Duodenal mucosa (tissue), 2 donors: ENCODE data around the gene SS18.

Experiments
- H3K27ac ChIP-seq: one replicate; pipeline ENCODE4 v1.7.0; 2013; ENCODE audit warnings: low read depth, low read length
- H3K27me3 ChIP-seq, 2 donors: one replicate each; pipeline ENCODE4 v1.7.0; 2013; ENCODE audit warnings: low read length in 2 of 2, control low read depth in 1 of 2; ENCODE audit not compliant: insufficient read depth in 2 of 2, control insufficient read depth in 1 of 2
- H3K36me3 ChIP-seq, 2 donors: one replicate each; pipeline ENCODE4 v1.7.0; 2013; ENCODE audit warnings: low read length in 2 of 2, control low read depth in 1 of 2; ENCODE audit not compliant: insufficient read depth in 2 of 2, control insufficient read depth in 1 of 2
- H3K4me1 ChIP-seq, 2 donors: one replicate each; pipeline ENCODE4 v1.7.0; 2013; ENCODE audit warnings: low read length in 2 of 2, control low read depth in 1 of 2; ENCODE audit not compliant: insufficient read depth in 2 of 2, control insufficient read depth in 1 of 2
- H3K4me3 ChIP-seq, 2 donors: one replicate each; pipeline ENCODE4 v1.7.0; 2013; ENCODE audit warnings: low read length in 2 of 2, low read depth in 1 of 2
- H3K9ac ChIP-seq, 2 donors: one replicate each; pipeline ENCODE4 v1.7.0; 2013; ENCODE audit warnings: low read length in 2 of 2, low read depth in 1 of 2
- H3K9me3 ChIP-seq, 2 donors: one replicate each; pipeline ENCODE4 v1.7.0; 2013; ENCODE audit warnings: low read length in 2 of 2, control low read depth in 1 of 2; ENCODE audit not compliant: control insufficient read depth in 1 of 2

Gene SS18

DNA sequence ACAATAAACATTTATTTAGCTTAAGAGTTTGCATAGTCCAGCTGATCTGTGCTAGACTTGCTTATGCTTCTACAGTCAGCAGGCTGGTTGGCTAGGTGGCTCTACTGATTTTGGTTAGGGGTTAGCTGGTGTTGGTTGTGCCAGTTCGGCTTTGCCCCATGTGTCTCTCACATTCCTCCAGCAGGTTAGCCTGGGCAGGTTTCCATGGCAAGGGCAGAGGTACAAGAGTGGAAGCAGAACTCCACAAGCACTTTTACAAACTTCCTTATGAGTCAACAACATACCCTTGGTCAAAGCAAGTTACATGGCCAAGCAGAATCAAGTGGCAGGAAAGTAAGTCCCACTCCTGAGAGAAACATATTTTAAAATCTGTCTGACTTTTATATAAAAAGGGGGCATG, 82.3 kb downstream of the SS18 start:
- no peak overlapping the region for H3K4me3 ChIP-seq
- H3K36me3 ChIP-seq = no peaks in the 10 kb centered on the region
- H3K4me1 ChIP-seq = no peaks in the 10 kb centered on the region
- no peak overlapping the region for H3K9ac ChIP-seq
- no peak overlapping the region for H3K27ac ChIP-seq
- no peaks in the 10 kb centered on the region for H3K27me3 ChIP-seq
- H3K9me3 ChIP-seq = no peaks in the 10 kb centered on the region

DNA sequence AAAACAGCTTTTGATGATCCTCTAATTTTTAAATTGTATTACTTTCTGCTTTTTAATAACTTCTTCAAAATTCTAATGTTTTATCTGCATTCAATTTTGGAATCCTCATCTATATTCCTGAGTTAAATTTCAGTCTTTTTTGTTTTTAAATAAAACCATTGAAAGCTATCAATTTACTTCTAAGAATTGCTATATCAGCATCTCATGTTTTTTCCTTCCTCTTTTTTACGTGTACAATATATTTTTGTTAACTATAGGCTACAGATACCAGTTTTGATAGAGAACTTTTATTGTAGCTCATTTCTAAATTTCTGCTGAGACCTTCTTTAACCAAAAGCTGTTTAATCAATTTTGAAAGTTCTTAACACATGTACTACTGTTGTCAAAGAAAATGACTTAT, 84.5 kb downstream of the SS18 start:
- no peaks in the 10 kb centered on the region for H3K36me3 ChIP-seq
- H3K9me3 ChIP-seq = no peaks in the 10 kb centered on the region
- H3K4me3 ChIP-seq = no peak overlapping the region
- no peaks in the 10 kb centered on the region for H3K27me3 ChIP-seq
- H3K27ac ChIP-seq = no peak overlapping the region
- H3K4me1 ChIP-seq = no peaks in the 10 kb centered on the region
- H3K9ac ChIP-seq = no peak overlapping the region

DNA sequence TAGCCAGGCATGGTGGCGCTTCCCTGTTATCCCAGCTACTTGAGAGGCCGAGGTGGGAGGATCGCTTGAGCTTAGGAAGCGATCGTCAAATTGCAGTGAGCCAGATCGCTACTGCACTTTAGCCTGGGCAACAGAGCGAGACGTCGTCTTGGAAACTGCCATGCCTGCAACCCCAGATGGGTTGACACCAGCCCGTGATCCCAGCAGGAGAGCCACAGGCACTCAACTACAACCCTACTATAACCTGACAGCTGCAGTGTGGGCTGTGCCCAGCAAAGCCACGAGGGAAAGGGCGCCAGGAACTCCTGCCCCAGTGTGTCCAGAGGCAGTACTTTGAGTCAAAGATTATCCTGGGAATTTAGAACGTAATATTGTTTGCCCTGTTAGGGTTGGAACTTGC, 85.6 kb downstream of the SS18 start:
- H3K4me3 ChIP-seq = no peak overlapping the region
- no peaks in the 10 kb centered on the region for H3K36me3 ChIP-seq
- H3K27me3 ChIP-seq = no peaks in the 10 kb centered on the region
- no peaks in the 10 kb centered on the region for H3K4me1 ChIP-seq
- no peaks in the 10 kb centered on the region for H3K9me3 ChIP-seq
- no peak overlapping the region for H3K27ac ChIP-seq
- H3K9ac ChIP-seq = no peak overlapping the region

DNA sequence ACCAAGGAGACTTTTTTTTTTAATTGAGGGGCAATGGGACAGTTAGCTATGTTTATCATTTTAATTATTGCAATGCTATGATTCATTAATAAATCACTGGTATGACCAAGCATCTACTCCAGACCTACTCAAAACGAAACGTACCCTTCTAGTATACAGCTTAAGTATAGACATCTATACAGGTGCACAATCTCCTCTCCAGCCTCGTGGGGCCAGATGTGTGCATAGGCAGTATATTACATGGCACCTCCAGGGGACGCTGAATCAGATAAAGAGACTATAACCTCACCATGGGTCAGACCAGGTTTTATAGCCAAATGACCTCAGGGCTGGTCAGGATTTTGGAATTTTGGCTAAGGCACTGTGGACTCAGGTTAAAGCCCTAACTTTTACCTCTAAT, 86.6 kb downstream of the SS18 start:
- Histone ChIP-seq H3K27ac (no peak overlapping the region), H3K9me3 (no peaks in the 10 kb centered on the region), H3K4me3 (no peak overlapping the region), H3K36me3 (no peaks in the 10 kb centered on the region), H3K27me3 (no peaks in the 10 kb centered on the region), H3K9ac (no peak overlapping the region), H3K4me1 (no peaks in the 10 kb centered on the region)

DNA sequence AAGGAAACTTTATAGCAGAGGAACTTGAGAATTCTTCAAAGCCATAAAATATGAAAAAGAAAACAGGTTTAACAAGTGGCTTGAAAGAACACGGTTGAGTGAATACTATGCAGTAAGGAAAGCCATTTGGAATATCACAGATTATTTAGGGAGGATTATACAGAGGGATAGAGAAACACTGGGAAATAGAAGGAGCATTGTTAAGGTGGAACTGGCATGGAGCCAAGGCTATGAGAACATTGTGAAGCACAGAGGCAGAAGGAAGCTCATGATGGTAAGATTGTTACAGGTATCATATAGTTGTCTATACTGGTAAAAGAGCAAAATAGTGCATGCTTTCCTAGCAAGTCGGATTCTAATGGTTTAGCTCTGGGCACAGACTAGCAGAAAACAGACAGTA, 87.1 kb downstream of the SS18 start:
- Histone ChIP-seq H3K9me3 (no peaks in the 10 kb centered on the region), H3K27me3 (no peaks in the 10 kb centered on the region), H3K9ac (no peak overlapping the region), H3K4me3 (no peak overlapping the region), H3K27ac (no peak overlapping the region), H3K36me3 (no peaks in the 10 kb centered on the region), H3K4me1 (no peaks in the 10 kb centered on the region)

DNA sequence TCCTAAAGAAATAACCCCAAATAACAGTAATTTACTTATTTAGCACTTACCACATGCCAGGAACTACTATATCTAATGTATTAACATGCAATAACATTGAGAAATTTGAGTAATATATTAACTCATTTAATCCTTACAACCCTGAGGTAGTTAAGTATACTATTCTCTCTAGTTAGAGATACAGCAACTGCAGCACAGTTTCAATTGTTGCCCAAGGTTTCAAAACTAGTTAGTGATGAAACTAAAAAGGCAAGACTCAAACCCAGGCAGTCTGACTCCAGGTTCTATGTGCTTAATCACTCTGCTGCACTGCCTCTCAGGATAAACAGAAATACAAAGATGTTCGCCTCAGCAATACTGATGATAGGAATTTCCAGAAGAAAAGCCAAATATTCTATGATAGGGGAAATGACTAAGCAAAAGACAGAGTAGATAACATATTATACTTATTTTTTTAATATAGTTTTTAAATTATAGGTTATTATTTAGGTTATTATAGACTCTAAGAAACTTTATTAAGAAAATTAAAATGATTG, 88.0 kb downstream of the SS18 start:
- Histone ChIP-seq H3K4me1 (no peaks in the 10 kb centered on the region), H3K4me3 (no peak overlapping the region), H3K27me3 (no peaks in the 10 kb centered on the region), H3K27ac (no peak overlapping the region), H3K36me3 (no peaks in the 10 kb centered on the region), H3K9me3 (no peaks in the 10 kb centered on the region), H3K9ac (no peak overlapping the region)

DNA sequence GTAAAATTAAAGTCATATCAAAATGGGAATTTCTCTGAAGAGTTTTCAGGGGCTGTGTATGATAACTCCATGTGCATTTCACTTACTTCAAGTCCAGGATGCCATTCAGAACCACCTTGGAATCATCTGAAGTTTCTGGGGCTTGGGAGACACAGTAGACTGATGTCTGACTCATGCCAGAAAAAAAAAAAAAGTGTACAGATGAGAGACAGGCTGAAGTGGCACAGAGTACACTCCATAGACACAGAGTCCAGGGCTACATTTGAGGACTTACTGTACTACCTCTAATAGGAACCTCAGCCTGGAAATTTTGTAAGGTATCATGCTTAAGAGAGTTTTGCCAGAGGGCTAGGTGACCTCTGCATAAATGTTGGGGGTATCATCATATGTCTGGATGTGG, 92.0 kb downstream of the SS18 start:
- no peaks in the 10 kb centered on the region for H3K27me3 ChIP-seq
- no peak overlapping the region for H3K9ac ChIP-seq
- H3K9me3 ChIP-seq = no peaks in the 10 kb centered on the region
- no peaks in the 10 kb centered on the region for H3K4me1 ChIP-seq
- no peak overlapping the region for H3K27ac ChIP-seq
- no peak overlapping the region for H3K4me3 ChIP-seq
- H3K36me3 ChIP-seq = no peaks in the 10 kb centered on the region

DNA sequence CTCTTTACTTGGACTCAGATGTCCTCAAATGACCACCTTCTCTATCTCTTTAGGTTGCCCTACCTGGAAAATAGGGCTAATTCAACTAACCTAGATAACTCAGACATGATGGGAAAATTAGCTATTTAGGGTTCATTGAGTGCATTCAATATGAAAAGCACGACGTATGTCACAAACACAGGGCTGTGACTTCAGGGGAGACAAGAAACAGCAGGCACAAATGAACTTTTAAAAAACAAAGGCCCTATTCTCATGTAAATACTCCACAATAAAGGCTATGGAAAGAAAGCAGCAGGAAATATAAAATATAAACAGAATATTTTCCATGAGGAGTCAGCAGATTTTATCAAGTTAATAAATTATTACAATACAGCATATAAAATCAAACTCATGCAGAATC, 97.8 kb downstream of the SS18 start:
- Histone ChIP-seq H3K4me3 (no peak overlapping the region), H3K27ac (no peak overlapping the region), H3K9ac (no peak overlapping the region), H3K4me1 (no peaks in the 10 kb centered on the region), H3K27me3 (no peaks in the 10 kb centered on the region), H3K36me3 (no peaks in the 10 kb centered on the region), H3K9me3 (no peaks in the 10 kb centered on the region)

DNA sequence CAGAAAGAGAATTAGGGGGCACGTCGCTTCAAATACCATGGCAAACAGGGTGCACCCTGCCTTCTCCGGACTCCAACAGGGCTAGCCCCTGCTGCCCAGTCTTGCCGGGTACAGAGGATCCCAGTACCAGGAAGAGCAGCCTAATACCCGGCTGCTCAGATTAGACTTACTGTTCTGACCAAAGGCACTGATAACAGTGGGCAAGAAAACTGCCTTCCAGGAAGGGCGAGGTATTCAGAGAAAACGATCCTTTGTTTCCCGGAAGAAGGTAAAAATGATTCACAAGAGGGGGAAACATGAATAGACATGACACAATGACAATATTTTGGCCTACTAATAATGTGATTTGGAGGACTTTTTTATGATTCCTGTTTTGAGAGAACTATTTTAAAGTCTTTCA, 99.9 kb downstream of the SS18 start:
- Histone ChIP-seq H3K27me3 (no peaks in the 10 kb centered on the region), H3K4me1 (no peaks in the 10 kb centered on the region), H3K36me3 (no peaks in the 10 kb centered on the region), H3K4me3 (no peak overlapping the region), H3K9ac (no peak overlapping the region), H3K9me3 (no peaks in the 10 kb centered on the region), H3K27ac (no peak overlapping the region)

DNA sequence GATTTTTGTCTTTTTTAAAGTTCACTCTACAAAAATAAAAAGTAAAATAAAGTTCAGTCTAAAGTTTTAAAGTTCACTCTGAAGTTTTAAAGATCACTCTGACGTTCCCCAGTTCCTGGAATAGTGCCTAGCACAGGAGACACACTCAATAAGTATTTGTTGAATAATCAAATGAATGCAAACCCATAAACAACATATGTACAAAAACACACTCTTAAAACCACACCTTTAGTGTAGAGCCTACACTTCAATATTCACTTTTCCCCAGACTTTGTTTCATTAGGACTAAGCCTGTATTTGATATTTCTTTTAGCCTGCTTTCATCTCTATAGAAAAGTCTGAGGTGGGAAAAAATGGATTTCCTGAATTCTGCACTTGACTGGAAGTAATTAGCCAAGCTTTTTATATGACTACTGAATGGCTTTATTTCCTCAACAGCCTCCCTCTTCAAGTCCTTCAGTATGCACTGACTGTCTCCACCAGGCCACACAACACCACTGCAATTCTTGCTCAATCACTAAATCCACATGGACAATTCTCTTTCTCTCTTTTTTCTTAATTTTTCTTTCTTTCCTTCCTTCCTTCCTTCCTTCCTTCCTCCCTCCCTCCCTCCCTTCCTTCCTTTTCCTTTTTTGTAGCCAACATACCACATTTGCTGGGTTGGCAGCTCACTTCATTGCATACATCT, 104.6 kb downstream of the SS18 start:
- H3K36me3 ChIP-seq = no peaks in the 10 kb centered on the region

More for the DNA sequence above, 104.6 kb downstream of the SS18 start:
- Histone ChIP-seq H3K9me3 (no peaks in the 10 kb centered on the region), H3K4me3 (no peak overlapping the region), H3K4me1 (peaks cover 0 to 4% of the 10 kb centered on the region in 2 donors), H3K9ac (no peak overlapping the region), H3K27me3 (no peaks in the 10 kb centered on the region), H3K27ac (no peak overlapping the region)
